GM12891 (cell line): ENCODE data around the gene CTAGE4.
"Not testable (repeated sequence)": the region's sequence is repeated elsewhere in the genome, so short reads cannot be mapped to it uniquely, and the experiment has no call there.

ENCODE experiments used
- POLR2A ChIP-seq: IDR thresholded peaks from 2 replicates; pipeline ENCODE4 v1.6.1; 2011; ENCODE audit warnings: low read depth, low read length, control low read depth
- POLR2AphosphoS5 ChIP-seq: IDR thresholded peaks from 2 replicates; pipeline ENCODE4 v1.6.1; 2011; ENCODE audit warnings: low read depth, low read length, control low read depth
- POU2F2 ChIP-seq: IDR thresholded peaks from 2 replicates; pipeline ENCODE4 v1.6.1; 2011; ENCODE audit warnings: low read depth, mild to moderate bottlenecking, control low read depth, low read length, moderate library complexity
- SPI1 ChIP-seq: IDR thresholded peaks from 2 replicates; pipeline ENCODE4 v1.6.1; 2011; ENCODE audit warnings: low read depth, low read length, control low read depth
- TAF1 ChIP-seq: IDR thresholded peaks from 2 replicates; pipeline ENCODE4 v1.6.1; 2011; ENCODE audit warnings: low read depth, low read length, control low read depth

- TF ChIP-seq POLR2AphosphoS5, POLR2A, TAF1, POU2F2, SPI1: not testable (repeated sequence)
These were observed 35.9 kb downstream of the CTAGE4 start for GRCh38 chr7:144219149-144219548.
